ENCODE measurements around the gene RGS3.

RGS3 gene

GRCh38 chr9:113562653-113563381 lies 99.3 kb downstream of the RGS3 start:
- DNase-seq (ENCODE audit: low read depth) = no peak
- no peak overlapping the region for H3K4me3 ChIP-seq (ENCODE audit: low read depth, low read length)

- no peak overlapping the region for H3K4me3 ChIP-seq (ENCODE audit: low read depth, low read length)
- DNase-seq (ENCODE audit: low read depth) = no peak
Measured at GRCh38 chr9:113563826-113564497, 100.4 kb downstream of the RGS3 start.

- DNase-seq (ENCODE audit: low read depth) = no peak
- H3K4me3 ChIP-seq (ENCODE audit: low read depth, low read length) = peak overlapping the region; percentile 66
Measured at GRCh38 chr9:113564498-113565237, 101.1 kb downstream of the RGS3 start.

- peak overlapping the region; percentile 66 for H3K4me3 ChIP-seq (ENCODE audit: low read depth, low read length)
Measured at GRCh38 chr9:113566016-113566711, 102.6 kb downstream of the RGS3 start.

GRCh38 chr9:113566712-113567071 lies 103.2 kb downstream of the RGS3 start:
- no peak for DNase-seq (ENCODE audit: low read depth)
- H3K4me3 ChIP-seq (ENCODE audit: low read depth, low read length) = peak overlapping the region; percentile 66

More at GRCh38 chr9:113566016-113566711, 102.6 kb downstream of the RGS3 start:
- no peak for DNase-seq (ENCODE audit: low read depth)

GRCh38 chr9:113567361-113568080 lies 104.0 kb downstream of the RGS3 start:
- H3K4me3 ChIP-seq (ENCODE audit: low read depth, low read length) = no peak overlapping the region
- DNase-seq (ENCODE audit: low read depth) = no peak

- no peak for DNase-seq (ENCODE audit: low read depth)
- H3K4me3 ChIP-seq (ENCODE audit: low read depth, low read length) = no peak overlapping the region
Measured at GRCh38 chr9:113568081-113568435, 104.5 kb downstream of the RGS3 start.

- no peak for DNase-seq (ENCODE audit: low read depth)
- no peak overlapping the region for H3K4me3 ChIP-seq (ENCODE audit: low read depth, low read length)
Measured at GRCh38 chr9:113568571-113569321, 105.2 kb downstream of the RGS3 start.

GRCh38 chr9:113569472-113570060 lies 106.0 kb downstream of the RGS3 start:
- no peak for DNase-seq (ENCODE audit: low read depth)
- H3K4me3 ChIP-seq (ENCODE audit: low read depth, low read length) = no peak overlapping the region

GRCh38 chr9:113570106-113570505 lies 106.6 kb downstream of the RGS3 start:
- no peak for DNase-seq (ENCODE audit: low read depth)
- no peak overlapping the region for H3K4me3 ChIP-seq (ENCODE audit: low read depth, low read length)

- DNase-seq (ENCODE audit: low read depth) = no peak
- no peak overlapping the region for H3K4me3 ChIP-seq (ENCODE audit: low read depth, low read length)
Measured at GRCh38 chr9:113570749-113571711, 107.5 kb downstream of the RGS3 start.

GRCh38 chr9:113572076-113572861 lies 108.7 kb downstream of the RGS3 start:
- H3K4me3 ChIP-seq (ENCODE audit: low read depth, low read length) = no peak overlapping the region
- no peak for DNase-seq (ENCODE audit: low read depth)

- DNase-seq (ENCODE audit: low read depth) = no peak
- H3K4me3 ChIP-seq (ENCODE audit: low read depth, low read length) = no peak overlapping the region
Measured at GRCh38 chr9:113573046-113573958, 109.8 kb downstream of the RGS3 start.

- DNase-seq (ENCODE audit: low read depth) = no peak
- no peak overlapping the region for H3K4me3 ChIP-seq (ENCODE audit: low read depth, low read length)
Measured at GRCh38 chr9:113573959-113574352, 110.4 kb downstream of the RGS3 start.

- H3K4me3 ChIP-seq (ENCODE audit: low read depth, low read length) = no peak overlapping the region
- DNase-seq (ENCODE audit: low read depth) = no peak
Measured at GRCh38 chr9:113574441-113575262, 111.1 kb downstream of the RGS3 start.
